ENCODE data around the gene RIN2.

The RIN2 gene, protein sequence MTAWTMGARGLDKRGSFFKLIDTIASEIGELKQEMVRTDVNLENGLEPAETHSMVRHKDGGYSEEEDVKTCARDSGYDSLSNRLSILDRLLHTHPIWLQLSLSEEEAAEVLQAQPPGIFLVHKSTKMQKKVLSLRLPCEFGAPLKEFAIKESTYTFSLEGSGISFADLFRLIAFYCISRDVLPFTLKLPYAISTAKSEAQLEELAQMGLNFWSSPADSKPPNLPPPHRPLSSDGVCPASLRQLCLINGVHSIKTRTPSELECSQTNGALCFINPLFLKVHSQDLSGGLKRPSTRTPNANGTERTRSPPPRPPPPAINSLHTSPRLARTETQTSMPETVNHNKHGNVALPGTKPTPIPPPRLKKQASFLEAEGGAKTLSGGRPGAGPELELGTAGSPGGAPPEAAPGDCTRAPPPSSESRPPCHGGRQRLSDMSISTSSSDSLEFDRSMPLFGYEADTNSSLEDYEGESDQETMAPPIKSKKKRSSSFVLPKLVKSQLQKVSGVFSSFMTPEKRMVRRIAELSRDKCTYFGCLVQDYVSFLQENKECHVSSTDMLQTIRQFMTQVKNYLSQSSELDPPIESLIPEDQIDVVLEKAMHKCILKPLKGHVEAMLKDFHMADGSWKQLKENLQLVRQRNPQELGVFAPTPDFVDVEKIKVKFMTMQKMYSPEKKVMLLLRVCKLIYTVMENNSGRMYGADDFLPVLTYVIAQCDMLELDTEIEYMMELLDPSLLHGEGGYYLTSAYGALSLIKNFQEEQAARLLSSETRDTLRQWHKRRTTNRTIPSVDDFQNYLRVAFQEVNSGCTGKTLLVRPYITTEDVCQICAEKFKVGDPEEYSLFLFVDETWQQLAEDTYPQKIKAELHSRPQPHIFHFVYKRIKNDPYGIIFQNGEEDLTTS

GRCh38 chr20:19758133-19758500, at the start of gene RIN2:
RIN2 (plus strand) TSS chr20:19758258; CDS start chr20:19889602, 131,344 bp downstream.
- TF ChIP-seq, protein P1, sequence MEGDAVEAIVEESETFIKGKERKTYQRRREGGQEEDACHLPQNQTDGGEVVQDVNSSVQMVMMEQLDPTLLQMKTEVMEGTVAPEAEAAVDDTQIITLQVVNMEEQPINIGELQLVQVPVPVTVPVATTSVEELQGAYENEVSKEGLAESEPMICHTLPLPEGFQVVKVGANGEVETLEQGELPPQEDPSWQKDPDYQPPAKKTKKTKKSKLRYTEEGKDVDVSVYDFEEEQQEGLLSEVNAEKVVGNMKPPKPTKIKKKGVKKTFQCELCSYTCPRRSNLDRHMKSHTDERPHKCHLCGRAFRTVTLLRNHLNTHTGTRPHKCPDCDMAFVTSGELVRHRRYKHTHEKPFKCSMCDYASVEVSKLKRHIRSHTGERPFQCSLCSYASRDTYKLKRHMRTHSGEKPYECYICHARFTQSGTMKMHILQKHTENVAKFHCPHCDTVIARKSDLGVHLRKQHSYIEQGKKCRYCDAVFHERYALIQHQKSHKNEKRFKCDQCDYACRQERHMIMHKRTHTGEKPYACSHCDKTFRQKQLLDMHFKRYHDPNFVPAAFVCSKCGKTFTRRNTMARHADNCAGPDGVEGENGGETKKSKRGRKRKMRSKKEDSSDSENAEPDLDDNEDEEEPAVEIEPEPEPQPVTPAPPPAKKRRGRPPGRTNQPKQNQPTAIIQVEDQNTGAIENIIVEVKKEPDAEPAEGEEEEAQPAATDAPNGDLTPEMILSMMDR (IDR thresholded peaks at IDR 0.05), result no peak

- TF ChIP-seq, protein P1 (IDR thresholded peaks at IDR 0.05), result no peak
Measured at GRCh38 chr20:19709635-19710335, 48.3 kb upstream of the RIN2 start.

- TF ChIP-seq, protein P1 (IDR thresholded peaks at IDR 0.05), result no peak
Measured at GRCh38 chr20:19710336-19711120, 47.5 kb upstream of the RIN2 start.

- TF ChIP-seq, protein P1 (IDR thresholded peaks at IDR 0.05), result no peak
Measured at GRCh38 chr20:19711126-19711525, 46.9 kb upstream of the RIN2 start.

- TF ChIP-seq, protein P1 (IDR thresholded peaks at IDR 0.05), result no peak
Measured at GRCh38 chr20:19712721-19713260, 45.3 kb upstream of the RIN2 start.

- TF ChIP-seq, protein P1 (IDR thresholded peaks at IDR 0.05), result no peak
Measured at GRCh38 chr20:19713822-19714578, 44.1 kb upstream of the RIN2 start.
